ENCODE data around the gene WDR41. TPM values are rescaled to one million over a fixed set of nuclear protein-coding genes. Genes with fewer than 3 reads are reported as not detected.
"Not testable (repeated sequence)": the region's sequence is repeated elsewhere in the genome, so short reads cannot be mapped to it uniquely, and the experiment has no call there.

WDR41 gene, protein sequence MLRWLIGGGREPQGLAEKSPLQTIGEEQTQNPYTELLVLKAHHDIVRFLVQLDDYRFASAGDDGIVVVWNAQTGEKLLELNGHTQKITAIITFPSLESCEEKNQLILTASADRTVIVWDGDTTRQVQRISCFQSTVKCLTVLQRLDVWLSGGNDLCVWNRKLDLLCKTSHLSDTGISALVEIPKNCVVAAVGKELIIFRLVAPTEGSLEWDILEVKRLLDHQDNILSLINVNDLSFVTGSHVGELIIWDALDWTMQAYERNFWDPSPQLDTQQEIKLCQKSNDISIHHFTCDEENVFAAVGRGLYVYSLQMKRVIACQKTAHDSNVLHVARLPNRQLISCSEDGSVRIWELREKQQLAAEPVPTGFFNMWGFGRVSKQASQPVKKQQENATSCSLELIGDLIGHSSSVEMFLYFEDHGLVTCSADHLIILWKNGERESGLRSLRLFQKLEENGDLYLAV
- 10 to 100 TPM; 42.7 to 47.2 TPM for total RNA-seq
- long read RNA-seq, donor 1, transcript WDR41-201 (13 exons, 3,958 nt), result major isoform, 8 of 18 reads
- long read RNA-seq, donor 1, partial matches to known transcripts, result 0 of 18 reads
- long read RNA-seq, donor 1, other reads (novel, unspliced or antisense), result 10 of 18 reads
- long read RNA-seq, donor 2, transcript WDR41-201 (13 exons, 3,958 nt), result major isoform, 45 of 87 reads
- long read RNA-seq, donor 2, partial matches to known transcripts, result 0 of 87 reads
- long read RNA-seq, donor 2, other reads (novel, unspliced or antisense), result 40 of 87 reads

GRCh38 chr5:77491783-77492652 is at the start of gene WDR41:
TSS of gene WDR41 (minus strand) at chr5:77492316. CDS start at chr5:77492220, 96 bp downstream.
- intact Hi-C loops (cut with DNase I), result loop anchor here in 1 of 2 donors (10.0 kb wide), 2 partner anchors 357 to 407 kb away; partner anchors contain the start of gene ZBED3

DNA sequence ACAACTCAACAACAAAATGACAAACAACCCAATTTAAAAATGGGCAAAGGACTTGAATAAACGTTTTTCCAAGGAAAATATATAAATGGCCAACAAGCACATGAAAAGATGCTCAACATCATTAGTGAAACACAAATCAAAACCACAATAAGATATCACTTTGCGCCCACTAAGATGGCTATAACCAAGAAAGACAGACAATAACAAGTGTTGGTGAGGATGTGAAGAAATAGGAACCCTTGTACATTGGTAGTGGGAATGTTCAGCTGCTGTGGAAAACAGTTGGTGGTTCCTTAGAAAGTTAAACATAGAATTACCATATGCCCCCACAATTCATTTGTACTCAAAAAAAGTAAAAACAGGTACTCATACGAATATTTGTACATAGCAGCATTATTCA is 39.2 kb upstream of the WDR41 start:
- intact Hi-C loops (cut with DNase I), result no loop called here
- no peak for DNase-seq (ENCODE audit: low spot score)

More at GRCh38 chr5:77491783-77492652, at the start of gene WDR41:
- peak; percentile 98 for DNase-seq (ENCODE audit: low spot score)

DNA sequence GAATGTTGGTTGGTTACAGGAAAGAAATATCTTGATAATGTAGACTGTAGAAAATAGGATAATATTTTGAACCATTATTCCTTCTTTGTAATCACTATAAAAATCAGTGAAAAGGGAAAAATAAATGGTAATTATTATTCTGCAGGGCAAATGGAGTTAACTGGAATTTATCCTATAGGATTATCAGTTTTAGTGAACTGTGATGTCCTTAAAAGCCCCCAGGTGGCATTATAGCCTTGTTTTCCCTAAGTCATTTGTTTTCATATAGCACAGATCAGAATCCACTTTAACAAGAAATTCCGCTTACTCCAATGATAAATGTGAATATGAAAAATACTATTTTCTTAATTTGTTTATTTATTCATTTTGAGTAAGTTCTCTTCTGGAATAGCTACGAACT is 26.2 kb upstream of the WDR41 start:
- DNase-seq (ENCODE audit: low spot score), result no peak
- intact Hi-C loops (cut with DNase I), result no loop called here

- intact Hi-C loops (cut with DNase I), result loop anchor here in 1 of 2 donors (2.0 kb wide), 1 partner anchor 56 kb away; no protein-coding TSS in a partner anchor
- no peak for DNase-seq (ENCODE audit: low spot score)
Observed at GRCh38 chr5:77514457-77514856, 22.3 kb upstream of the WDR41 start.

DNA sequence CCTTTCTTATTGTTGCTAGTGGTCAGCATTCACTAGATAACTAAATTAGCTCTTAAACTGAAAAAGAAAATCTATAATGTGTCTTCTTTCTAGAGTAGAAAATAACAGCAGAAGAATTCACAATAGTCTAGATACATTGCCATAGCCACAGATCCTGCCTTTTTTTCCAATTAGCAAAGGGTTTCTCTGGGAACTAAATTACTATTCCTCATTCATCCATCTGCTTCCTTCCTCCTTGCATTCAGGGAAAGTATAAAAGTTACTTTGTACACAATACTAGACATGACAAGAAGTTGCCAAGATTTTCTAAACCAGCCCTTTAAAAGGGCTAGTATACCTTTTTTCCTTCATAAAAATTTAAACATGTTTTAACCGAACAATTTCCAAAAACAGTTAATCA is 21.2 kb upstream of the WDR41 start:
- intact Hi-C loops (cut with DNase I), result no loop called here
- no peak for DNase-seq (ENCODE audit: low spot score)

- DNase-seq (ENCODE audit: low spot score); intact Hi-C loops (cut with DNase I): not testable (repeated sequence)
Observed at GRCh38 chr5:77501132-77501531, 9.0 kb upstream of the WDR41 start.

GRCh38 chr5:77499973-77500372 is 7.9 kb upstream of the WDR41 start:
- intact Hi-C loops (cut with DNase I), result loop anchor here in 1 of 2 donors (10.0 kb wide), 2 partner anchors 365 to 415 kb away; partner anchors contain the start of gene ZBED3
- no peak for DNase-seq (ENCODE audit: low spot score)

DNA sequence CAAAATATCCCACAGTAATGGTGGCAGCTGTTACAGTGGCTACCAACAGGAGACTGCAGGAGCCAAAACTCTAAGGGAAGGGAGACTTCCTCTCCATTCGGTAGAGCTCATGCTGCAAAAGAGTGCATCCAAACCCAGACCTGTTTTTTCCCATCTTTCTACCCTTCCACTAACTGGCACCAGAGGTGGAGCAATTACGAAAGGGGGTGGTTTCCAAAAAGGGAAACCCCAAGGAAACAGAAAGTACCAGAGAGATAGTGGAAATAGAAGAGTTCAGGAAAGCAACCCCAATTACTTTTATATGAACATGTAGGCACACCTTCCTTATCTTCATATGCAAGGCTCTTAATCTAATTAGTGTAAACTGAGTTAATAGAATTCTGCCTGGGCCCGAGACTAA is 7.3 kb upstream of the WDR41 start:
- intact Hi-C loops (cut with DNase I), result loop anchor here in 1 of 2 donors (10.0 kb wide), 2 partner anchors 365 to 415 kb away; partner anchors contain the start of gene ZBED3
- DNase-seq (ENCODE audit: low spot score), result no peak

- intact Hi-C loops (cut with DNase I), result loop anchor here in 1 of 2 donors (10.0 kb wide), 2 partner anchors 364 to 414 kb away; partner anchors contain the start of gene ZBED3
- no peak for DNase-seq (ENCODE audit: low spot score)
Observed at GRCh38 chr5:77498952-77499351, 6.8 kb upstream of the WDR41 start.

GRCh38 chr5:77494935-77495334 is 2.8 kb upstream of the WDR41 start:
- intact Hi-C loops (cut with DNase I), result loop anchor here in 1 of 2 donors (10.0 kb wide), 2 partner anchors 360 to 410 kb away; partner anchors contain the start of gene ZBED3
- no peak for DNase-seq (ENCODE audit: low spot score)

GRCh38 chr5:77492653-77493000 is 511 bp upstream of the WDR41 start:
- no peak for DNase-seq (ENCODE audit: low spot score)
- intact Hi-C loops (cut with DNase I), result loop anchor here in 1 of 2 donors (10.0 kb wide), 2 partner anchors 358 to 408 kb away; partner anchors contain the start of gene ZBED3

GRCh38 chr5:77490741-77491344 is 1.3 kb downstream of the WDR41 start:
- peak; percentile 44 for DNase-seq (ENCODE audit: low spot score)
- intact Hi-C loops (cut with DNase I), result loop anchor here in 1 of 2 donors (10.0 kb wide), 2 partner anchors 356 to 406 kb away; partner anchors contain the start of gene ZBED3

DNA sequence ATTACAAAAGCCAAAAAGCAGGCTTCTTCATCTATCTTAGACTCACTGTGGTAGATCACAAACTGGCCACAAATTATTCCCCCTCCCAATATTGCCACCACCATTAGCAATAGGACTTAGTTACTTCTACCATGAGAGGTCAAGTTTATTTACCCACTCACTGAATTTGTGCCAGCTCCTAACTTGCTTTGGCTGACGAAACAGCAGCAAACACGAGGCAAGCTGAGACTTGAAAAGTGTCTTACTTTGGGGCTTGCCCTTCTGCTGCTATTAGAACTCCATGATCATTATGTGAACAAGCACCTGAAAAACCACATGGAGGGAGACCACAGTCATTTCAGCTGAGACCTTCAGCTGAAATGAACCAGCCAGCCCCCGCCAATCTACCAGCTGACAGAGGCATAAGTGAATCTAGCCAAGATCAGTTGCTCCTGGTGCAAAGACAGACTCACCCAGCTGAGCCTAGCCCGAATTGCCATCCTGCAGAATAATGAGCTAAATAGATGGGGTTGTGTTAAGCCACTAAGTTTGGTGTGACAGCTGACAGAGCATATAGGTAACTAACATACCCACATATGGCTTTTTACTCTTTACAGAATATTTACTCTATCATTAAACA is 5.7 kb downstream of the WDR41 start:
- DNase-seq (ENCODE audit: low spot score), result peak; percentile 40
- intact Hi-C loops (cut with DNase I), result loop anchor here in 1 of 2 donors (10.0 kb wide), 1 partner anchor 342 kb away; no protein-coding TSS in a partner anchor

GRCh38 chr5:77483682-77484081 is 8.4 kb downstream of the WDR41 start:
- DNase-seq (ENCODE audit: low spot score), result no peak
- intact Hi-C loops (cut with DNase I), result loop anchor here in 1 of 2 donors (10.0 kb wide), 1 partner anchor 339 kb away; no protein-coding TSS in a partner anchor

DNA sequence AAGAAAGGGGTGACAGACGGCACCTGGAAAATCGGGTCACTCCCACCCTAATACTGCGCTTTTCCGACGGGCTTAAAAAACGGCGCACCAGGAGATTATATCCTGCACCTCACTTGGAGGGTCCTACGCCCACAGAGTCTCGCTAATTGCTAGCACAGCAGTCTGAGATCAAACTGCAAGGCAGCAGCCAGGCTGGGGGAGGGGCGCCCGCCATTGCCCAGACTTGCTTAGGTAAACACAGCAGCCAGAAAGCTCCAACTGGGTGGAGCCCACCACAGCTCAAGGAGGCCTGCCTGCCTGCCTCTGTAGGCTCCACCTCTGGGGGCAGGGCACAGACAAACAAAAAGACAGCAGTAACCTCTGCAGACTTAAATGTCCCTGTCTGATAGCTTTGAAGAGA is 17.1 kb downstream of the WDR41 start:
- intact Hi-C loops (cut with DNase I), result not testable (repeated sequence)
- DNase-seq (ENCODE audit: low spot score), result peak; percentile 81

GRCh38 chr5:77468875-77469274 is 23.2 kb downstream of the WDR41 start:
- DNase-seq (ENCODE audit: low spot score); intact Hi-C loops (cut with DNase I): not testable (repeated sequence)

GRCh38 chr5:77463905-77464304 is 28.2 kb downstream of the WDR41 start:
- intact Hi-C loops (cut with DNase I), result no loop called here
- no peak for DNase-seq (ENCODE audit: low spot score)

DNA sequence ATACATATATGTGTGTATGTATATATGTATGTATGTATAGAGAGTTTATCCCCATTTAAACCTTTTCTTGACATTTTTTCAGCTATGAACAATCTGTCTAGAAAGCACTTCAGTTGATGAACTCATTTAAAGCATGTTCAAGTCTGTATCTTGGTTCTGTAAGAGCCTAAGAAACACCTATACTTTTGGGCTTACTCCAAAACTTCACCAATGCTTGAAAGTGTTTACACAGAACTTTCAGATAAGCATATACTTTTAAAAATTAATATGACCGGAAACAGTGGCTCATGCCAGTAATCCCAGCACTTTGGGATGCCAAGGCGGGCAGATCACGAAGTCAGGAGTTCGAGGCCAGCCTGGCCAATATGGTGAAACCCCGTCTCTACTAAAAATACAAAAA is 30.8 kb downstream of the WDR41 start:
- DNase-seq (ENCODE audit: low spot score), result no peak
- intact Hi-C loops (cut with DNase I), result no loop called here

All from posterior vena cava (tissue), 2 donors.